Right lobe of liver (tissue), 4 donors: ENCODE data around the gene PEMT.

ENCODE experiments used
- POLR2A ChIP-seq: fragments of 450-650 bp; IDR thresholded peaks from one replicate; pipeline ENCODE4 v1.6.1; 2017; ENCODE audit warnings: antibody characterized with exemption, mild to moderate bottlenecking
- TF ChIP-seq, protein P1 (sequence below), 4 donors: fragments of 200-600 bp in 3 of 4; fragments of 450-650 bp in 1 of 4; IDR thresholded peaks; one replicate each; pipeline versions ENCODE4 v1.5.1 to v1.8.0; 2016 to 2022; ENCODE audit warnings: antibody characterized with exemption in 4 of 4, mild to moderate bottlenecking in 2 of 4
- donor health status: DM: no; HTN: no; CAD: no.
- donor health status: DM: no; HTN: no; CAD: no.
- donor health status: DM: no; HTN: yes; CAD: no.

DNA sequence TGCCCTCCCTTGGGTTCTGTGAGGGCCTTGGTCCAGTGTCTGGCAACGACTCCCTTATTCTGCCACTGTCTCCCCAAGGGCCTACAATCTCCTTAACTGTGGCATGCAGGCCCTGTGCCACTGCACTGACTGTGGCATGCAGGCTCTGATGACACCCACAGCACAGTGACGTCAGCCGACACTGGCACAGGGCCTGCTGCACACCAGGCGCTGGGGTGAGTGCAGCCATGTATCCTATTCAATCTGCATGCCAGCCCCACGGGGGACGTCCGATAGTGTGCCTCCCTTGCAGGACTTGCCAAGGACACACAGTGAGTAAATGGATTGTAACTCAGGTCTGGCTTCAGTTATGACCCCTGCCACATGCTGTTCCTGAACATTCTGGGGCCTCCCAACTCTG lies 55.6 kb downstream of the PEMT start:
- TF ChIP-seq, protein P1, sequence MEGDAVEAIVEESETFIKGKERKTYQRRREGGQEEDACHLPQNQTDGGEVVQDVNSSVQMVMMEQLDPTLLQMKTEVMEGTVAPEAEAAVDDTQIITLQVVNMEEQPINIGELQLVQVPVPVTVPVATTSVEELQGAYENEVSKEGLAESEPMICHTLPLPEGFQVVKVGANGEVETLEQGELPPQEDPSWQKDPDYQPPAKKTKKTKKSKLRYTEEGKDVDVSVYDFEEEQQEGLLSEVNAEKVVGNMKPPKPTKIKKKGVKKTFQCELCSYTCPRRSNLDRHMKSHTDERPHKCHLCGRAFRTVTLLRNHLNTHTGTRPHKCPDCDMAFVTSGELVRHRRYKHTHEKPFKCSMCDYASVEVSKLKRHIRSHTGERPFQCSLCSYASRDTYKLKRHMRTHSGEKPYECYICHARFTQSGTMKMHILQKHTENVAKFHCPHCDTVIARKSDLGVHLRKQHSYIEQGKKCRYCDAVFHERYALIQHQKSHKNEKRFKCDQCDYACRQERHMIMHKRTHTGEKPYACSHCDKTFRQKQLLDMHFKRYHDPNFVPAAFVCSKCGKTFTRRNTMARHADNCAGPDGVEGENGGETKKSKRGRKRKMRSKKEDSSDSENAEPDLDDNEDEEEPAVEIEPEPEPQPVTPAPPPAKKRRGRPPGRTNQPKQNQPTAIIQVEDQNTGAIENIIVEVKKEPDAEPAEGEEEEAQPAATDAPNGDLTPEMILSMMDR (IDR thresholded peaks at IDR 0.05), result no peak
- TF ChIP-seq POLR2A, result peak; percentile 56
